Measurements from ENCODE around the gene RANGAP1.
"Not testable (repeated sequence)": the region's sequence is repeated elsewhere in the genome, so short reads cannot be mapped to it uniquely, and the experiment has no call there.

RANGAP1 gene

GRCh38 chr22:41263704-41264103 is 22.3 kb downstream of the RANGAP1 start:
- FAIRE-seq (no peak), DNase-seq (ENCODE audit: extremely low spot score, insufficient read length, low read depth) (no peak)

GRCh38 chr22:41262250-41262765 is 23.7 kb downstream of the RANGAP1 start:
- no peak for FAIRE-seq
- DNase-seq (ENCODE audit: extremely low spot score, insufficient read length, low read depth), result no peak

GRCh38 chr22:41261541-41262249 is 24.3 kb downstream of the RANGAP1 start:
- no peak for DNase-seq (ENCODE audit: extremely low spot score, insufficient read length, low read depth)
- no peak for FAIRE-seq

- DNase-seq (ENCODE audit: extremely low spot score, insufficient read length, low read depth) (no peak), FAIRE-seq (no peak)
Observed at GRCh38 chr22:41260871-41261270, 25.1 kb downstream of the RANGAP1 start.

- not testable (repeated sequence) for DNase-seq (ENCODE audit: extremely low spot score, insufficient read length, low read depth); FAIRE-seq
Observed at GRCh38 chr22:41259756-41260155, 26.2 kb downstream of the RANGAP1 start.

- no peak for DNase-seq (ENCODE audit: extremely low spot score, insufficient read length, low read depth)
- no peak for FAIRE-seq
Observed at GRCh38 chr22:41257696-41258095, 28.3 kb downstream of the RANGAP1 start.

- DNase-seq (ENCODE audit: extremely low spot score, insufficient read length, low read depth), result no peak
- FAIRE-seq, result no peak
Observed at GRCh38 chr22:41256254-41257253, 29.4 kb downstream of the RANGAP1 start.

- FAIRE-seq (no peak), DNase-seq (ENCODE audit: extremely low spot score, insufficient read length, low read depth) (no peak)
Observed at GRCh38 chr22:41254230-41254629, 31.8 kb downstream of the RANGAP1 start.

GRCh38 chr22:41252365-41252764 is 33.6 kb downstream of the RANGAP1 start:
- FAIRE-seq (no peak), DNase-seq (ENCODE audit: extremely low spot score, insufficient read length, low read depth) (no peak)

GRCh38 chr22:41250127-41250526 is 35.9 kb downstream of the RANGAP1 start:
- DNase-seq (ENCODE audit: extremely low spot score, insufficient read length, low read depth), result no peak
- FAIRE-seq, result no peak

- DNase-seq (ENCODE audit: extremely low spot score, insufficient read length, low read depth) (no peak), FAIRE-seq (no peak)
Observed at GRCh38 chr22:41249442-41249841, 36.5 kb downstream of the RANGAP1 start.

- no peak for FAIRE-seq
- no peak for DNase-seq (ENCODE audit: extremely low spot score, insufficient read length, low read depth)
Observed at GRCh38 chr22:41248758-41249157, 37.2 kb downstream of the RANGAP1 start.

- FAIRE-seq, result no peak
- DNase-seq (ENCODE audit: extremely low spot score, insufficient read length, low read depth), result no peak
Observed at GRCh38 chr22:41248314-41248713, 37.7 kb downstream of the RANGAP1 start.

GRCh38 chr22:41247703-41248102 is 38.3 kb downstream of the RANGAP1 start:
- FAIRE-seq (no peak), DNase-seq (ENCODE audit: extremely low spot score, insufficient read length, low read depth) (no peak)

- FAIRE-seq, result no peak
- no peak for DNase-seq (ENCODE audit: extremely low spot score, insufficient read length, low read depth)
Observed at GRCh38 chr22:41245917-41246499, 40.0 kb downstream of the RANGAP1 start.

GRCh38 chr22:41243361-41243760 is 42.6 kb downstream of the RANGAP1 start:
- FAIRE-seq, result no peak
- DNase-seq (ENCODE audit: extremely low spot score, insufficient read length, low read depth), result no peak

GRCh38 chr22:41242396-41243117 is 43.4 kb downstream of the RANGAP1 start:
- DNase-seq (ENCODE audit: extremely low spot score, insufficient read length, low read depth) (no peak), FAIRE-seq (no peak)

- no peak for FAIRE-seq
- no peak for DNase-seq (ENCODE audit: extremely low spot score, insufficient read length, low read depth)
Observed at GRCh38 chr22:41241133-41241676, 44.8 kb downstream of the RANGAP1 start.

GRCh38 chr22:41240377-41241132 is 45.4 kb downstream of the RANGAP1 start, which contains the start of gene CHADL:
TSS of gene CHADL (minus strand) at chr22:41240931. CDS start at chr22:41240881, 50 bp downstream.
- FAIRE-seq, result no peak
- DNase-seq (ENCODE audit: extremely low spot score, insufficient read length, low read depth), result no peak

Measured in GM18507 (cell line).